Measurements from ENCODE around the gene PCDH9.

The PCDH9 gene

GRCh38 chr13:67137044-67137735 is 92.9 kb downstream of the PCDH9 start:
- no peak for TF ChIP-seq CTCF (IDR thresholded peaks at IDR 0.05; ENCODE audit: extremely low read depth, missing control alignments)
- no peak for DNase-seq (ENCODE audit: low spot score)

GRCh38 chr13:67136157-67136556 is 94.0 kb downstream of the PCDH9 start:
- TF ChIP-seq CTCF (IDR thresholded peaks at IDR 0.05; ENCODE audit: extremely low read depth, missing control alignments), result no peak
- DNase-seq (ENCODE audit: low spot score), result no peak

DNA sequence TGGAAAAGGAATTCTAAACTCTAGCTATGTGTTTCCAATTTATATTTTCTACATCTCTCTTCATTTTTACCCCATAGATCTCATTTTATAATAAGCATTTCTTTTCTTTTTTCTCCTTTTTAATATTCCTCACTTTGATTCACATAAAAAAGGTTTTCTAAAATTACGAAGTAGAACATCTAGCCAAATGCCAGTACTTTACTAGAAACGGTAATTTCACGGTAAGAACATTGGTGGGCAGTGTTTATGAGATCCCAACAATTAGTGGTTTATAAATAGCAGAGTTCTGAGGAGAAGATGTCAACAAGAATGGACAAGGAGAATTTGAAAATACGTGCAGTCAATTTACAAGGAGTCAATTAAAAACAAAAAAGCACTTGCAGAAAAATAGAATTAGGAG is 94.8 kb downstream of the PCDH9 start:
- no peak for DNase-seq (ENCODE audit: low spot score)
- no peak for TF ChIP-seq CTCF (IDR thresholded peaks at IDR 0.05; ENCODE audit: extremely low read depth, missing control alignments)

DNA sequence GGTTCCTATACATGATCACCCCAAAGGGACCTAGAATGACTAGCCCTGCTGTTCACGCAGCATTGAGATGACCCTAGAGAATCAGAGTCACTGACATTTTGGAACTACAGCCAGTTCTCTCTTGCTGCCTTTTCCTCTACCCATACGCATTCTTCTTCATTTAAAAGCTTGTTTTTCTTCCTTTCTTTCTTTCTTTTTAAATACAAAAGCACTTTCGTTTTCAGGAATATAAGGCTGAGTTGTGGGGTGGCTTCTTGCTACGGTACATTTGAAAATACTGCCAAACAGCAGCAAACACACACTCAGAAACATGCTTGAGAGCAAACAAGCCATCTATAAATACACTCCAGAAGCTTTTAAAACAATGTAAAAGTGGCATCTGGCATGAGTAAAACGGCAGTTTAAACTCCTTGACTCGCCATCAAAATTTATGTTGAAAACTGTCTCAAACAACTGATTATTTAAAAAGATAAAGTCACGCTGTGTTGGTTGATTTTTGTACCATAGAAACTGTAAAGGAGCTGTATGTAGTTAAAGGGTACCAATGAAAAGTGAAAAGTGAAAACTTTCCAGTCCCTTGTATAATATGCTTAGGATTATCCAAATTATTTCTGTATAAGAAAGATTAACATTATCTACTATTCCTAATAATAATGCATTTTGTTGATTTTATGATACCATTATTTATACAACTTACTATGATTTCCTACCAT is 95.6 kb downstream of the PCDH9 start:
- DNase-seq (ENCODE audit: low spot score), result no peak
- no peak for TF ChIP-seq CTCF (IDR thresholded peaks at IDR 0.05; ENCODE audit: extremely low read depth, missing control alignments)

DNA sequence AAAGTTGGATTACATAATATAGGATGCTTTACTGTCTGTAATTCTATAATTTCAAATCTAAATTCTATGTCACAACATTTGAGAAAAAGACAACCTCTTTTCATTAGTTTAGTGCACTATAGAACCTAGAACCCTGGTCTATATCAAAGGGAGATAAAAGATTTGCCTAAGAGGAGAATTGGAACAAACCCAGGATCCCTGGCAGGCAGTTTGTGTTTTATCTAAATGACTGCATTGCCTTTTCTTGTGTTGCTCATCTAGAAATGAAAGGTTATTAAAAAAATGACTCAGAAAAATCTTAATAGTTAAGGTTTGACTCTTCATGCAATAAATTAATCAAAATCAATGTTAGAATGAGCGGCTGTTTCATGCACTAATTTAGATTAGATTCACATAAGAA is 96.7 kb downstream of the PCDH9 start:
- TF ChIP-seq CTCF (IDR thresholded peaks at IDR 0.05; ENCODE audit: extremely low read depth, missing control alignments), result no peak
- DNase-seq (ENCODE audit: low spot score), result no peak

GRCh38 chr13:67131393-67131792 is 98.7 kb downstream of the PCDH9 start:
- no peak for TF ChIP-seq CTCF (IDR thresholded peaks at IDR 0.05; ENCODE audit: extremely low read depth, missing control alignments)

GRCh38 chr13:67130444-67130843 is 99.7 kb downstream of the PCDH9 start:
- TF ChIP-seq CTCF (IDR thresholded peaks at IDR 0.05; ENCODE audit: extremely low read depth, missing control alignments), result no peak
- DNase-seq (ENCODE audit: low spot score), result no peak

More at GRCh38 chr13:67131393-67131792, 98.7 kb downstream of the PCDH9 start:
- DNase-seq (ENCODE audit: low spot score), result no peak

Measured in GM20000 (cell line).